Psoas muscle (tissue), 8 donors: Measurements from ENCODE around the gene EVL. TPM values are rescaled to one million over a fixed set of nuclear protein-coding genes. Genes with fewer than 3 reads are reported as not detected.

ENCODE experiments used
- ATAC-seq, 4 donors: fragments of 200-7000 bp; cut with Tn5 transposase; one replicate each; pipeline ENCODE4 v1.9.1; 2020; ENCODE audit warnings: moderate library complexity in 3 of 4, mild to moderate bottlenecking in 2 of 4
- DNase-seq, 2 donors: peaks; one replicate each; pipeline ENCODE4 v3.0.0-alpha.2; 2020
- H3K27ac ChIP-seq: fragments of 200-600 bp; one replicate; pipeline ENCODE4 v1.8.0; 2022
- H3K27me3 ChIP-seq, 3 donors: fragments of 200-600 bp in 1 of 3; one replicate each; pipeline versions ENCODE4 v1.6.1 to v1.8.0; 2013 to 2022; ENCODE audit warnings: low read length in 2 of 3, mild to moderate bottlenecking in 2 of 3, moderate library complexity in 1 of 3; ENCODE audit not compliant: insufficient read depth in 3 of 3
- H3K36me3 ChIP-seq, 2 donors: fragments of 200-600 bp in 1 of 2; one replicate each; pipeline versions ENCODE4 v1.6.1 to v1.8.0; 2013 to 2022; ENCODE audit warnings: low read depth in 1 of 2, mild to moderate bottlenecking in 1 of 2, moderate library complexity in 1 of 2; ENCODE audit not compliant: insufficient read depth in 1 of 2
- H3K4me1 ChIP-seq: fragments of 200-600 bp; one replicate; pipeline ENCODE4 v1.8.0; 2022
- H3K4me3 ChIP-seq: fragments of 200-600 bp; one replicate; pipeline ENCODE4 v1.8.0; 2022; ENCODE audit warnings: mild to moderate bottlenecking
- H3K9me3 ChIP-seq: fragments of 200-600 bp; one replicate; pipeline ENCODE4 v1.8.0; 2022
- WGBS, 3 donors: extraction: QIAGEN DNeasy Blood & Tissue Kit; methylation state at CpG; one replicate each; pipeline versions ENCODE4 v1.1.6 to v1.1.7; 2013; 5-methylcytosine and 5-hydroxymethylcytosine counted together
- intact Hi-C, 2 donors: fragments of 100-400 bp; cut with DNase I; formaldehyde crosslinking; loops; one replicate each; pipeline versions ENCODE4 v1.11.0 to v1.14.2; 2022
- polyA plus RNA-seq, 3 donors: library from polyadenylated mRNA; stranded (reverse); fragments of 200-250 nt; gene quantifications; one replicate each; pipeline ENCODE4 v1.2.3, GENCODE V29; 2013
- total RNA-seq, 4 donors: library from RNA; stranded (reverse); fragmentation: NEBNext Ultra II Directional in 2 of 4; extraction: Animal tissue kit (Norgen Biotek cat#: 25700) in 2 of 4; gene quantifications; one replicate each; pipeline versions ENCODE4 v1.2.1 to v1.2.4, GENCODE V29; 2021 to 2023
- TF ChIP-seq, protein P1 (sequence below): fragments of 200-600 bp; IDR thresholded peaks from one replicate; pipeline ENCODE4 v1.8.0; 2022; ENCODE audit warnings: antibody characterized with exemption
- donor health status: healthy with polysubstance abuse.
- donor health status: DM: no; HTN: no; CAD: no; lungs with moderate emphysema.
- donor health status: Bipolar disorder and iron deficiency.
- donor health status: healthy.
- donor health status: DM: yes; HTN: yes; CAD: no.
- donor health status: DM: no; HTN: no; CAD: no.
- donor health status: DM: no; HTN: no; CAD: no.
- donor health status: DM: yes; HTN: yes; CAD: no.

Gene EVL
- total and polyA plus RNA-seq, 7 donors = 9.6 to 30.4 (median 17.1) TPM

DNA sequence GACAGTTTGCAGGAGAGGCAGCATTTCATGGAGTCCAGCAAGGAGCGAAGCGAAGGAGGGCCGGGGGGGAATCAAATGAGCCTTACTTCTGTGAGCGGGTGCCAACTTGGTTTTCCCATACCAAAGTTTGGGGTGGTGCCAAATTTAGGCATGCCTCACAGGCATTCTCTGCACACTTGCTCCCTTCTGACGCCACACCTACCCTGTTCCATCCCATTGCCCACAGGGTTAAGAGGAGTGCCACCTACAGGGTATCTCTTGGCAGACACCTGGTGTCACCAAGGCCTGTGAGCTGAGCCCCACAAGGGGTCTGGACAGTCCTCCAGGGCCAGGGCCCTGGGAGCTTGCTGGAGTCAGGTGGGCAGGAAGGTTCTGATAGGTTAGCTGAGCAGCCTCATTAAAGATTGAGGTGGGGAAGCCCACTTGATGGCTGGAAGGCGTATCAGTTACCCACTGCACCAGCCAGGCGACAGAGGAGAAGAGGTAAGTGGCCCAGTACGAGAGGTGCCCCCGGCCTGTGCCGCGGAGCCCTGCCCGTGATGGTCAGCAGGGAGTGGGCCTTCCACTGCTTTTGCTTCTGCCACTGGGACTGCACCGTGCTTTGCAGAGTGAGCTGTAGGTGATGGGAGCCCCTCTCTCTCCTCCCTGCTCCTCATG lies 49.0 kb downstream of the EVL start:
- intact Hi-C loops = no loop called here
- peak in 1 of 2 donors; percentile 35 for DNase-seq
- Histone ChIP-seq H3K27ac (no peak overlapping the region), H3K36me3 (no peaks in the 10 kb centered on the region), H3K4me3 (no peak overlapping the region), H3K9me3 (no peaks in the 10 kb centered on the region), H3K4me1 (no peaks in the 10 kb centered on the region), H3K27me3 (no peaks in the 10 kb centered on the region)
- TF ChIP-seq, protein P1, sequence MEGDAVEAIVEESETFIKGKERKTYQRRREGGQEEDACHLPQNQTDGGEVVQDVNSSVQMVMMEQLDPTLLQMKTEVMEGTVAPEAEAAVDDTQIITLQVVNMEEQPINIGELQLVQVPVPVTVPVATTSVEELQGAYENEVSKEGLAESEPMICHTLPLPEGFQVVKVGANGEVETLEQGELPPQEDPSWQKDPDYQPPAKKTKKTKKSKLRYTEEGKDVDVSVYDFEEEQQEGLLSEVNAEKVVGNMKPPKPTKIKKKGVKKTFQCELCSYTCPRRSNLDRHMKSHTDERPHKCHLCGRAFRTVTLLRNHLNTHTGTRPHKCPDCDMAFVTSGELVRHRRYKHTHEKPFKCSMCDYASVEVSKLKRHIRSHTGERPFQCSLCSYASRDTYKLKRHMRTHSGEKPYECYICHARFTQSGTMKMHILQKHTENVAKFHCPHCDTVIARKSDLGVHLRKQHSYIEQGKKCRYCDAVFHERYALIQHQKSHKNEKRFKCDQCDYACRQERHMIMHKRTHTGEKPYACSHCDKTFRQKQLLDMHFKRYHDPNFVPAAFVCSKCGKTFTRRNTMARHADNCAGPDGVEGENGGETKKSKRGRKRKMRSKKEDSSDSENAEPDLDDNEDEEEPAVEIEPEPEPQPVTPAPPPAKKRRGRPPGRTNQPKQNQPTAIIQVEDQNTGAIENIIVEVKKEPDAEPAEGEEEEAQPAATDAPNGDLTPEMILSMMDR = no peak
- no peak for ATAC-seq
- 95 to 98% (median 96%) methylated on average over 13 of the region's 13 CpGs for WGBS, 3 donors

GRCh38 chr14:100115236-100115635 lies 50.0 kb downstream of the EVL start:
- no peaks in the 10 kb centered on the region for H3K36me3 ChIP-seq
- TF ChIP-seq, protein P1 = no peak

GRCh38 chr14:100115726-100116125 lies 50.5 kb downstream of the EVL start:
- ATAC-seq = no peak
- no peak overlapping the region for H3K27ac ChIP-seq
- no peaks in the 10 kb centered on the region for H3K9me3 ChIP-seq
- 83 to 89% (median 84%) methylated on average over 8 of the region's 8 CpGs for WGBS, 3 donors
- DNase-seq = no peak
- no peaks in the 10 kb centered on the region for H3K27me3 ChIP-seq
- no peaks in the 10 kb centered on the region for H3K4me1 ChIP-seq
- no peaks in the 10 kb centered on the region for H3K36me3 ChIP-seq
- TF ChIP-seq, protein P1 = no peak
- intact Hi-C loops = no loop called here
- H3K4me3 ChIP-seq = no peak overlapping the region

More at GRCh38 chr14:100115236-100115635, 50.0 kb downstream of the EVL start:
- Histone ChIP-seq H3K9me3 (no peaks in the 10 kb centered on the region), H3K4me3 (no peak overlapping the region), H3K27me3 (no peaks in the 10 kb centered on the region), H3K4me1 (no peaks in the 10 kb centered on the region), H3K27ac (no peak overlapping the region)
- peak in 1 of 2 donors; percentile 23 for DNase-seq
- WGBS, 3 donors = 93 to 96% (median 96%) methylated on average over 6 of the region's 6 CpGs
- intact Hi-C loops = no loop called here
- no peak for ATAC-seq

DNA sequence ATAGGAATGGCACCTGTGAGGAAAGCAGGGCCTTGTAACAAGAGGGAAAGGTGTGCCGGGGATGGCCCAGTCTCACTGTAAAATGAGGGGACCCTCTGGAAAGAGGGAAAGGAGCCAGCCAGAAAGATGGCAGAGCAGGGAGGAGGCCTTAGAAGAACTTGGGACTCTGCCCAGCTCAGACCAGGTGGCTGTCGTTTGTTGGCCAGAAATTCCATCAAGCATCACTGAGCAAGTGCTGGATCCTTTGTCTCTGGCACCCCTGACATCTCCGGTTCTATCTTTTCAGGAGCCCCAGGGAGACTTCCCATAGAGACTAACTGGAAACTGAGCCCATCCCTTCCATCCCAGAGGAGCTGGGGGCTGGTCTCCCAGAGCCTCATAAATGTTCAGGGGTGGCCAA lies 50.9 kb downstream of the EVL start:
- ATAC-seq = no peak

More for the DNA sequence above, 50.9 kb downstream of the EVL start:
- no peaks in the 10 kb centered on the region for H3K27me3 ChIP-seq
- H3K4me3 ChIP-seq = no peak overlapping the region
- TF ChIP-seq, protein P1 = no peak
- intact Hi-C loops = no loop called here
- 54 to 69% (median 67%) methylated on average over 3 of the region's 3 CpGs for WGBS, 3 donors
- no peaks in the 10 kb centered on the region for H3K36me3 ChIP-seq
- peak in 1 of 2 donors; percentile 2 for DNase-seq
- no peaks in the 10 kb centered on the region for H3K4me1 ChIP-seq
- H3K27ac ChIP-seq = no peak overlapping the region
- no peaks in the 10 kb centered on the region for H3K9me3 ChIP-seq
